Ramos (cell line): ENCODE measurements around the gene PGA3.
"Not testable (repeated sequence)": the region's sequence is repeated elsewhere in the genome, so short reads cannot be mapped to it uniquely, and the experiment has no call there.

Source experiments
- in situ Hi-C: fragments of 300-500 bp; cut with MboI; formaldehyde crosslinking; loops from one replicate; pipeline ENCODE4 v1.14.3; 2022; ENCODE audit warnings: low sequenced_read_pairs; ENCODE audit not compliant: unreplicated experiment

Gene PGA3

DNA sequence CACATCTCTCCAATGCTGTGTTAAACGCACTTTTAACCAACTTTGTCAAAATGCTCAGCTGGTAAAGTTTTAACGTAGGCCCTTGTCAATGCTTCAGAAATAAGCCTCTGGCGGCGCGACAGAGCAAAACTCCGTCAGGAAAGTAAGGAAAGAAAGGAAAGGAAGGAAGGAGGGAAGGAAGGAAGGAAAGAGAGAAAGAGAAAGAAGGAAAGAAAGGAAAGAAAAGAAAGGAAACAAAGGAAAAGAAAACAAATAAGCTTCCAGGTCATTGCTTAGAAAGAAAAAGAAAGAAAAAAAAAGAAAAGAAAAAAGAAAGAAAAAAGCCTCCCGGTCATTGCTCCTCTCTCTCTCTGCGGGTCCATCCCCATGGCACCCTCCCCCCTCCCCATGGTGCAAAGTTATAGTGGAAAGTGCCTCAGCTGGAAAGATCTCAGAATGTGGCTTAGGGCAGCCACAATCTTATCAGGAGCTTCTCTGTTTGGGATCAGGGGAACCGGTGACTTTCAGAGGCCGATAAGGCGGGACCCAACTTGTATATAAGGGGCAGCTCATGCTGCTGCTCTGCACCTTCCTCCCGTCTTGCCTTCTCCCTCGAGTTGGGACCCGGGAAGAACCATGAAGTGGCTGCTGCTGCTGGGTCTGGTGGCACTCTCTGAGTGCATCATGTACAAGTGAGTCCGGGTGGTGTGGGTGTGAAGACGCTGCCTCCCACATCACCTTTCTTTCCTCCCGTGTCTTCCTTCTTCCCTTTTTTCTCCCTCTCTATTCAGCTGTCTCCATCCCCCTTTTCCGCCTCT is at the start of gene PGA3:
Gene PGA3 (plus strand): TSS at position 566 of the 797 bp plus-strand sequence. CDS start 50 bp downstream, at position 616.
- in situ Hi-C loops, result not testable (repeated sequence)

DNA sequence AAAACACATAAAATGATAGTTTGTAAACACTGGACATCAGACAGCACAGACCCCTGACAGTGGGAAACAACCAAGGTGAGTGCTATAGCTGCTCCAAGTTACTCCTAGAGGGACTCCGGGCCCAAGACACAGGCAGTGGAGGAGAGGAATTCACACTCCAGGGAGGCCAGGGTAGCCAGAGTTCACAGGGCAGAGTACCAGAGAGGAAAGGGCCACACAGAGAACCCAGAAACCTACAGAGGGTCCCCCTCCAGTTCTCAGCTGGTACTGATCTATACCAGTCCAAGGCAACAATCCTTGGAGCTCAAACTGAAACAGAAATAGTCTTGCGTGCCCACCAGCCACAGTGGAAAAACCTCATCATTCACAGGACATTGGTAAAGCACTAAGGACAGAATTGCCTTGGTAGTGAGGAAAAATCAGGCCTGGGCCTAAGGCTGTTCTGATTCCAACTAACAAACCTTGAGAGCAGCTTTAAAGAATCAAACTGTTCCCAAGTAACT is 49.7 kb upstream of the PGA3 start:
- in situ Hi-C loops, result no loop called here

DNA sequence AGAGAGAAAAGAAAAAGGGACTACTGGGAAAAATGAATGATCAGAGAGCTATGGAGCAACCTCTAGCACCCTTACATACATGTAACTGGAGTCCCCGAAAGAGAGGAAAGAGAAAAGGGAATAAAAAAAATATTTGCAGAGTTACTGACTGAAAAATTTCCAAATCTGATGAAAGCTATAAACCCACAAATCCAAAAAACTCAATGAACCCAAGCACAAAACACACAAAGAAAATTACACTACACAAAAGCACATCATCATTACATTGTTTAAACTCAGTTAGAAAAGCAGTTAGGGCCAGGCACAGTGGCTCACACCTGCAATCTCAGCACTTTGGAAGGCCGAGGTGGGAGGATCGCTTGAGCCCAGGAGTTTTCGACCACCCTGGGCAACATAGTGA is 48.8 kb upstream of the PGA3 start:
- in situ Hi-C loops, result no loop called here

DNA sequence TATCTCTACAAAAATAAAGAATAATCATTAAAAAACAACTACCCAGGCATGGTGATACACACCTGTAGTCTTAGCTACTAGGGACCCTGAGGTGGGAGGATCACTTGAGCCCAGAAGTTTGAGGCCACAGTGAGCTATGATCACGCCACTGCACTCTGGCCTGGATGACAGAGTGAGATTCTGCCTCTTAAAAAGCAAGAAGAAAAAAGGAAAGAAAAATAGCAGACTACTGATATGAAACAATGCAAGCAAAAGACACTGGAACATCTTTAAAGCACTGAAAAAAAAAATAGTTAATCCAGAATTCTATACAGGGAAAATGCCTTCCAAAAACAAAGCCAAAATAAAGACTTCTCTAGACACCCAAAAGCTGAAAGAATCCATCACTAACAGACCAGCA is 48.0 kb upstream of the PGA3 start:
- in situ Hi-C loops, result no loop called here

DNA sequence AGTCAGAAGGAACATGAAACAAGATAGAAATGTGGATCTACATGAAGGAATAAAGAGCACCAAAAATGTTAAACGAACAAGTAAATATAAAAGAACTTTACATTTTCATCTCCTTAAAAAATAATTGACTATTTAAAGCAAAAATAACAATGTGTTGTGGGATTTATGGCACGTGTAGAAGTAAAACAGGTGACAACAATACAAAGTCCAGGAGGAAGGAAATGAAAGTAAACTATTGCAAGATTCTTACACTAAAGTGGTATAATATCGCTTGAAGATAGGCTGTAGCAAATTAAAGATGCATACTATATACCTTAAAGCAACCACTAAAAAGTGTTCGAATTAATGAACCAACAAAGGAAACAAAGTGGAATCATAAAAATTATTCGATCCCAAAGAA is 47.6 kb upstream of the PGA3 start:
- in situ Hi-C loops, result no loop called here

DNA sequence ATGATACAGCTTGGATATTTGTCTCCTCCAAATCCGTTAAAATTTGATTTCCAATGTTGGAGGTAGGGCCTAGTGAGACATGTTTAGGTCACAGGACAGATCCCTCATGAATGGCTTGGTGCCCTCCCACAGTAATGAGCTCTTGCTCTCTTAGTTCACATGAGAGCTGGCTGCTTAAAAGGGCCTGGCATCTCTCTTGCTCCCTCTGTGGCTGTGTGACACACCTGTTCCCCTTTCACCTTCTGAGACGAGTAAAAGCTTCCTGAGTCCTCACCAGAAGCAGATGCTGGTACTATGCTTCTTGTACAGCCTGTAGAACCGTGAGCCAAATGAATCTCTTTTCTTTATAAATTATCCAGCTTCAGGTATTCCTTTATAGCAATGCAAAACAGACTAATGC is 45.6 kb upstream of the PGA3 start:
- in situ Hi-C loops, result no loop called here

DNA sequence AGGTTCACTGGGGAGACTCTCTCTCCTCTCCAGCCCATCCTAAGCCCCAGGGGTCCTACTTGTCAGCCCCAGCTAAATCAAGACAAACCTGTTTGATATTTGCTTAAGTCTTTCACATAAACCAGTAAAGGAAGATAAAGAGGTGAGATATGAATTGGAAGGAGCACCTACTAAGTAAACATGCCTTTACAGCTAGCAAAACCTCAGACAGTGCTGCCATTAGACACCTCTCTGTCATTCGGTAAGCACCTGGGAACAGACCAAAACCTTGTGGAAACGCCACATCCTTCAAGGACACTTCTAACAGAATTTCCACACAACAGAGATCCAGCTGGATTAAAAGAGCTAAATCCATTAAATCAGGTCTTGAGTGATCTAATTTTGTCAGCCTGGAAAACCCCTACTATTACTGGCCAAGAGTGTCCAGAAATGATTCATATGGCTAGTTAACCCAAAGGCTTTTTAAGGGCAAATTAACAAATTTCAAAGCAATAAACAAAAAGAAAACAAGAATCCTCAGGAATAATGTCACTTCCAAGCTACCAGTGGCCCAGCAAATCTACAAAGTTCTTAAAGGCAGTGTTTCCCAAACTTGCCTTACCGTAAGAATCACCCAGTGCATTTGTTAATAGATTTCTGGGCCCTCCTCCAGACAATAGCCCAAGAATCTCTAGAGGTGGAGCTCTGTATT is 44.5 kb upstream of the PGA3 start:
- in situ Hi-C loops, result no loop called here

DNA sequence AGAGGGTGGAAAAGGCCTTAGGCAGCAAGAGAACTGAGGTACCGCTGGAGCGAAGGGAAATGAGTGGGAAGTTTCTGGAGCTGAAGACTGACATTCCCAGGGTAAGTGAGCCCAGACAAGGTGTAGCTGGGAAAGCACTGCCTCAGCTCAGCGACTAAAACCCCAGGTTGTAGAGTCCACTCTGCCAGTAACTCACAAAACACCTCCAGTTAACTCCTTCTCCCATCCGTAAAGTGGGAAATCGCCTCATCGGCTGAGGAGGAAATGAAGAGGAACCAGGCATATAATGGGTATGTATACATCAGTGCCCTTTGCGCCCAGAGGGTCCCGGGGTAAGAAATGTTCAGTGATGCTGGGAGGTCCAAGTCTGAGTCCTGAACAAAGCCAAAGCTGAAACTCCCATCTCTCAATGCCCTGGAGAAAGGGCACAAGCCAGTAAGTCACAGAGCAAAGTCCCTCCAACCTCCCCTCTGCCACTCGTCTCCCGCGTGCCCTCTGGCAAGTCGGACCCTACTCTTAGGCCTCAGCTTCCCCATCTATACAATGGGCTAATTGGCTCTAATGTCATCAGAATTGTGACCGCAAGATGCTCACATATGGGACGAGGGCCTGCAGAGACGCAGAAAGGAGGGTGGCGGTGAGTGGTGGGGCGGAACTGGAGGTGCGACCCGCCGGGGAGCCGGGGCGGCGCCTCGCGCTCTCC is 42.7 kb upstream of the PGA3 start:
- in situ Hi-C loops, result no loop called here

DNA sequence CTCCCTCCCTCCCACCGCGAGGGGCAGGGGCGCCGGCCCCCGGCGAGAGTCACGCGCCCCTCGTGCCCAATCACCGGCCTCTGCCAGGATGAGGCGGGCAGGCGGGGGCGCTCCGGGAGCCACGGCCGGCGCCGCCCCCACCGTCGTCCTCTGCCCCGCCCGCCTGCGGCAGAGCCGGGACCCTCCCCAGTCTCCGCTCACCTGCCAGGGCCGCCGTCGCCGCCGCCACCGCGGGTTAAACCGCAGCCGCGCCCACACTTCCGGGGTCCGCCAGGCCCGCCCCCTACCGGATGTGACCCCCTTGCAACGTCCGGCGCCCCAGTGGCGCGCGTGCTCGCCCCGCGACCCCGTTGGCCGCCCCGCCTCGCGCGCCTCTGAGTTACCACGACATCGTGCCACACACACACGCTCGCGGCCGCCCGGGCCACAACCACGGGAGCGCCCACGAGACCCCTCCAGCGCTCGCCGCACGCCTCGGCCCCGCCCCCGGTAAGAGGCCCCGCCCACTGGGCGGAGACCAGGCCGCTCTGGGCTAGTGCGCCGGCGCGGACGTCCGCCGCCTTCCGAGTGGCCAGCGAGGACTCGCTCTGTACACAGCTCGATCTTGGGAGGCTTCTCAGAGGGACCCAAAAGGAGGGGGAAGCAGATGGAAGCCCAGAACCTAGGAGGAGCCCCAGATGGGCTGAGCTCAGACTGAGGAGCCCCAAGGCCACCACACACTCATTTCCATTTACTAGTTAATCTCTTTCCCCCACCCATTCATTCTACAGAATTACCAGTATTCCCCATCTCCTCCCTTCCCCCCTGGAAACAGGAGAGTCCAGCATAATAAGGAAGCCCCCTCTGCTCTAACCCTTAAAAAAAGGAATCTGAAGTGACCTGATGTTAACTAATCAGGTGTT is 41.9 kb upstream of the PGA3 start, which contains the start of gene VPS37C:
Gene VPS37C (minus strand): TSS at position 237 of the 902 bp plus-strand sequence. CDS start 22,597 bp downstream, outside the sequence.
- in situ Hi-C loops, result no loop called here

DNA sequence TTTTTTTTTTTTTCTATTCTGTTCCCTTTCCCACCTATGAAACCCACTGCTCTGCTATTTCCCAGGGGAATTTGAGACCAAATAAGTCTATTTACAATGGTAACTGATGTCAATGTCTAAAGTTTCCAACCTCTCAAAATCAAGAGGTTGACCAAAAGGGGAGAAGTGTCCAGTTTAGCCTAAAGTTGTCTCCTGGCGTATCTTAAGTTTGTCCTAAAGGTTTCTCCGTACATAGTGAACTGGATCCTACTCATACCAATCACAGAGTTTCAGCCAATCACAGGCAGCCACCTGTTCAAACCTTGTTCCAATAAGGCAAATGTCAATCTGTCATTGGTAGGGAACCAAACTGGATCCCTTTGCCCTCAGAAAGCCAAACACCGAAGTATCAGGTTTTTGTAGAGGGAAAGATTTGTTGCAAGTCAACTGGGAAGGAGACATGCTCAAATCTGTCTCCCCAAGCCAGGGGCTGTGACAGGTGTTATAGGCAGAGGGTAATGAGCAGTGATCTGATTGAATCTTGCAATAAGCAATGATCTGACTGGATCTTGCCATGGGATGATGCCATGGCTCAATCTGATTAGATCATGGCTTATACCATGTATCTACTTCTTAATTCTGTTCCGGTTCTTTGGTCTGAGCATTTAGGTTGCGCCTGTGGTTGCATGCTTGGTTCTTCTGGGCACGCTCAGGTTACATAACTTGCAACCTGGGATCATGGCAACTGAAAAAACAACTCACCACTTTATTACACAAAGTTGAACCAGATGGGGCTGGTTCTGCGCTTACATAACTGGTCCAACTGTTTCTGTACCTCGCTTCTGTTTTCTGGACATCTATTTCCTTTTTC is 41.0 kb upstream of the PGA3 start:
- in situ Hi-C loops, result no loop called here

DNA sequence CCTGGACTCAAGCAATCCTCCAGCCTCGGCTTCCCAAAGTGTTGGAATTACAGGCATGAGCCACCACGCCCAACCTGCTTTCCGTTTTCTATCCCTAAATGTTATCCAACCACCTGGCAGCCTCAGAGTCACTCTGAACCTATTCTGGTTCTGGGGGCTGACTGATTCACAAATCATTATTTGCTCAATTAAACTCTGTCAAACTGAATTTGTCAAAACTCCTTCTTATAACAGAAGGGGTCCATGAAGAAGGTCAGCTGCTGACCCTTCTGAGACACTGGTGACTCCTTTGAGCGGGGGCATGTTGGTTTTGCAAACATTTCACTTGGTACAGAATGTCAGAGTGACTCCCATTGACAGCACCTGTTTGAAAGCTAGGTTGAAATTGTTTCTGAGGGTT is 40.3 kb upstream of the PGA3 start:
- in situ Hi-C loops, result no loop called here

DNA sequence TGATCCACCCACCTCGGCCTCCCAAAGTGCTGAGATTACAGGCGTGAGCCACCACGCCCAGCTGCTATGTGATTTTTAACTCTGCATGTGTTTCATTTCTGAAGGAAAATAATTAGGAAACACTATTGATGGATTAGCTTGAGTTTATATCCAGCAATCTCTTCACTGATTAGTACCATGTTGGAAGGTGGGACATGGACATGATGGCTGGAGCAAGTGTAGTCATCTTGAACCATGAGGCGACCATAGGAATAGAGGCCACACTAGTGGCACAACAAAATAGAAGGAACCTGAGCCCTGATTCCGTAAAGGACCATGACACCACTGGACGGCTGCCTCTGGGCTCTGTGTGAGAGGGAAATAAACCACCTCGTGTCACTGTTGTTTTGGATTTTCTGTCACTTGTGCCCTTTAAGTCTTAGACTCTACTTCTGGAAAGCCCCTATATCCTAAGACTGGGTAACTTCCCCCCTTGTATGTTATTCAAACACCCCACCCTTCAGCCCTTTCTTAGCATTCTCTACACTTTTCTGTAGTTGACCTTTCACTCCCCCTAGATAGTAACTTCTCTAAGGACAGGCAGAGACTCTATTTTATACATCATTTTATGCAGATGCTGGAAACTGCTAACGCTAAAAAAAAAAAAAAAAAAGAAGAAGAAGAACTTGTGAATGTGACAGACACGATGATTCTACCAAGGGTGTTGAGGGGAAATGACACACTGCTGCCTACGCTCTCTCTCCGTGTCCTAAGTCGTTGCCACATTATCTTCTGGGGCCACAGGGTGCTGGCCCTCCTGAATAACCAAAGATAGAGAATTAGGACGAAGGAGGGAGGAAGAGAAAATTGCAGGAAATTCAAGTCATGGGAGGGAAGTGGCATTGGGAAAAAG is 39.4 kb upstream of the PGA3 start:
- in situ Hi-C loops, result no loop called here

DNA sequence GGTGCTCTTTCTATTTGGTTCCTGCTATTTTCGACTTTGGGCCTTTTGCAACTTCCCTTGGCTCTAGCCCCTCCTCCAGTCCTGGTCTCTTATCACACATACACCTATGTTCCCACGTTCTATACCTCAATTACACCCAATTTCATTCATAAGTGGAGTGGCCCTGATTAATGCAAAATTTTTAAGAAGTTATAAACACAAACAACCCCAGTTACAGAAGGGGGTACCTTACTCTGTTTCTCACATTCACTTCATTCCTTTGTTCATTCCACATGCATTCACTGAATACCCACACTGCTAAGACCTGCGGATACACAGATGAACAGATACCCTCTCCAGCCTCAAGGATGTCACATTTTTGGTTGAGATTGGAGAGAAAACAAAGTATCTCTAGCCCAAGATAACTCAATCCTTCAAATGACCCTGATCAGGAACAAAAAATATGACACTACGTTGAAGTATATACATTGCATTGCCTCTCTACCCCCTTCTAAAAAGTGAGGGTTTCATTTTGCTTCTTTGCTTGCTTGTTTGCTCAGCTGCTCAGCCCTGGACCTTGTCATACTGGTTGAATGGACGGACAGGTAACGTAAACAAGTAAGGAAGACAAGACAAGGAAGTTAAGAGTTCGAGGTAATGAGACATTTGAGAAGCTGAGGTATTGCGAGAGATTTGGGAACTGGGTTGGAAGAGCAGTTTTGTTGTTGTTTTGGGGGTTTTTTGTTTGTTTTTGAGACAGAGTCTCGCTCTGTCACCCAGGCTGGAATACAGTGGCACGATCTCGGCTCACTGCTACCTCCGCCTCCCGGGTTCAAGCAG is 38.5 kb upstream of the PGA3 start:
- in situ Hi-C loops, result no loop called here

DNA sequence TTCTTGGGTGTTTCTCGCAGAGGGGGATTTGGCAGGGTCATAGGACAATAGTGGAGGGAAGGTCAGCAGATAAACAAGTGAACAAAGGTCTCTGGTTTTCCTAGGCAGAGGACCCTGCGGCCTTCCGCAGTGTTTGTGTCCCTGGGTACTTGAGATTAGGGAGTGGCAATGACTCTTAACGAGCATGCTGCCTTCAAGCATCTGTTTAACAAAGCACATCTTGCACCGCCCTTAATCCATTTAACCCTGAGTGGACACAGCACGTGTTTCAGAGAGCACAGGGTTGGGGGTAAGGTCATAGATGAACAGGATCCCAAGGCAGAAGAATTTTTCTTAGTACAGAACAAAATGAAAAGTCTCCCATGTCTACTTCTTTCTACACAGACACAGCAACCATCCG is 37.5 kb upstream of the PGA3 start:
- in situ Hi-C loops, result not testable (repeated sequence)

DNA sequence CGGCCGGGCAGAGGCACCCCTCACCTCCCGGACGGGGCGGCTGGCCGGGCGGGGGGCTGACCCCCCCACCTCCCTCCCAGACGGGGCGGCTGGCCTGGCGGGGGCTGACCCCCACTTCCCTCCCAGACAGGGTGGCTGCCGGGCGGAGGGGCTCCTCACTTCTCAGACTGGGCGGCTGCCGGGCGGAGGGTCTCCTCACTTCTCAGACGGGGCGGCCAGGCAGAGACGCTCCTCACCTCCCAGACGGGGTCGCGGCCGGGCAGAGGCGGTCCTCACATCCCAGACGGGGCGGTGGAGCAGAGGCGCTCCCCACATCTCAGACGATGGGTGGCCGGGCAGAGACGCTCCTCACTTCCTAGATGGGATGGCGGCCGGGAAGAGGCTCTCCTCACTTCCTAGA is 37.0 kb upstream of the PGA3 start:
- in situ Hi-C loops, result not testable (repeated sequence)

DNA sequence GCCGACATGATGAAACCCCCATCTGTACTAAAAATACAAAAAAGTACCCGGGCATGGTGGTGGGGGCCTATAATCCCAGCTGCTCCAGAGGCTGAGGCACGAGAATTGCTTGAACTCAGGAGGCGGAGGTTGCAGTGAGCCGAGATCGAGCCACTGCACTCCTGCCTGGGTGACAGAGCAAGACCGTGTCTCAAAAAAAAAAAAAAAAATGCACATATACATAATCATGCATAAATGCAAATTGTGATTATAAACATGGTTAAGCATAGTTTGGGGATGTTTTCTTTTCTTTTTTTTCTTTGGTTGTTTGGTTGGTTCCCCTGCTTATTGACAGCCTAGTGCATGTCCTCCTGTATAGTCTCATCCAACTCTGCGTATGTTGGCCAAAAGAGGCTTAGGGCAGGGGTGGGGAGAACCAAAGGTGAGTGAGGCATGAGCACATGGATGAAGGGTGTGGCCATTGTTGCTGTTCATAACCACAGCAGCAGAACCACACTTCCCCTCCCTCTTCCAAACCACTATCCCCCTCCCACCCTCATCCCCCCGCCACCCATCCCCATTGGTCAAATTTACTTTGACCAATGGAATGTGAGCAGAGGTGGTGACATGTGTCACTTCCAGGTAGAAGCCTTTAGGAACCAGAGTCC is 35.1 kb upstream of the PGA3 start:
- in situ Hi-C loops, result no loop called here

DNA sequence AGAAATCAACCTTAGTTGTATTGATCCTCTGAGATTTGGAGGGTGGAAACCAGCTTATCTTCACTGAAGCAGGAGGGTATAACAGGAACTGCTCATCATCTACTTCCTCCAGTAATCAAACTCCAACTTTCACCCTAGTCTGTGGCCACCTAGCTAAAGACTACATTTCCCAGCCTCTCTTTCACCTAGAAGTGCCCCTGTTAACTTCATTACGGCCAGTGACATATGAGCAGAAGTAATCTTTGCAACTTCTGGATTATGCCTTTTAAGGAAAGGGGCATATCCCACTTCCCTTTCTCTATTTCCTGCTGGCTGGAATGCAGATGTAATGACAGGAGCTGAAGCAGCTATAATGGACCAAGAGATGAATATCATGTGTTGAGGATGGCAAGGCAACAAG is 34.5 kb upstream of the PGA3 start:
- in situ Hi-C loops, result no loop called here
